SK-N-MC (cell line): Measurements from ENCODE around the gene TPPP3.
"Not testable (repeated sequence)": the region's sequence is repeated elsewhere in the genome, so short reads cannot be mapped to it uniquely, and the experiment has no call there.

ENCODE experiments used
- DNase-seq: peaks from one replicate; pipeline ENCODE4 v3.0.0-alpha.2; 2011; ENCODE audit warnings: low read depth, low spot score
- H3K27ac ChIP-seq: fragments of 200-600 bp; sonication (generic); 2 replicates; pipeline ENCODE4 v1.5.1; 2016; ENCODE audit warnings: mixed run types
- H3K36me3 ChIP-seq: fragments of 200-600 bp; sonication (generic); 2 replicates; pipeline ENCODE4 v1.6.1; 2017; ENCODE audit warnings: antibody characterized with exemption, low read length, mixed read lengths; ENCODE audit not compliant: insufficient read depth
- H3K4me3 ChIP-seq: fragments of 200-600 bp; sonication (generic); 2 replicates; pipeline ENCODE4 v1.5.1; 2016
- H3K9ac ChIP-seq: fragments of 200-600 bp; sonication (generic); 2 replicates; pipeline ENCODE4 v1.8.0; 2017; ENCODE audit warnings: mixed run types, mixed read lengths; ENCODE audit not compliant: insufficient read length
- H3K9me3 ChIP-seq: fragments of 200-600 bp; sonication (generic); 2 replicates; pipeline ENCODE4 v1.6.1; 2017; ENCODE audit warnings: low read depth, mild to moderate bottlenecking, antibody characterized with exemption, low read length, moderate library complexity, mixed read lengths
- EZH2 ChIP-seq: fragments of 200-600 bp; sonication (generic); IDR thresholded peaks from one replicate; pipeline ENCODE4 v1.6.1; 2017; ENCODE audit warnings: antibody characterized with exemption
- FOXP2 ChIP-seq: optimal IDR thresholded peaks from 2 replicates; pipeline ENCODE3; 2011; ENCODE audit warnings: mild to moderate bottlenecking, moderate library complexity; ENCODE audit not compliant: insufficient read depth; ENCODE audit errors: extremely low read length, control extremely low read depth
- POLR2AphosphoS5 ChIP-seq: IDR thresholded peaks from 2 replicates; pipeline ENCODE4 v1.6.1; 2012; ENCODE audit warnings: mild to moderate bottlenecking, low read depth, low read length, borderline replicate concordance

Gene TPPP3

DNA sequence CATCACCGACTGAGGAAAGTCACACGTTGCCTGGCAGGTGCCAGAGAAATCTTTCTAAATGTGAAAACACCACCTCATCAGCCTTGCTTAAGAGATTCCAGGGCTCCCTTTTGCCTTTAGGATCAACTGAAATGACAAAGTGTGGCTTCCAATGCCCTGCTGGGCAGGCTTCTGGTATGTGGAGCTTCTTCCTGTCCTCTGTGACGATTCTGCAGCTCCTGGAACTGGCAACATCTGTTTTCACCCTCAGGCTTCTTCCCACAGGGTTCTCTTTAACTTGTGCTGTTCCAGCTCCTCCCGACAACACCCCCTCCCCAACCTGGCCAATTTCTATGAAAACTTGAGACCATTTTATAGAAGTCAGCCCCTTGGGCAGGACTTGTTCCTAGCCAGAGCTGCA lies 27.7 kb upstream of the TPPP3 start:
- TF ChIP-seq EZH2 = no peak
- no peak for TF ChIP-seq FOXP2
- TF ChIP-seq POLR2AphosphoS5 = no peak
- 0 out of 2 replicates have a peak overlapping the region, but pooled peaks have one; percentile 42 for H3K27ac ChIP-seq

DNA sequence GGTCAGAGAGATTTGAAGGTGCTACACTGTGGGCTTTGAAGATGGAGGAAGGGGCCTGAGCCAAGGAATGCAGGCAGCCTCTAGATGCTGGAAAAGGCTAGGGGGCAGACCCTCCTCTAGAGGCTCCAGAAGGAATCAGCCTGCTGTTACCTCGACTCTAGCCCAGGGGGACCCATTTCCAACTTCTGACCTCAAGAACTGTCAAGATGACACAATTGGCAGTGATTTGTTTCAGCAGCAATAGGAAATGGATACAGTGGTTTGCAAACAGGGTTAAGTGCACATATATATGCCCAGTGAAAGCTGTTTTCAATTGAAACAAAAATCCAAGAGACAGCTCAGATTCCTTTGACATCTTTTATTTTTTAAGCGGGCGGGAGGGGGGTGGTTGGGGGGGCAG lies 26.6 kb upstream of the TPPP3 start:
- no peak overlapping the region for H3K27ac ChIP-seq
- no peak for DNase-seq
- H3K4me3 ChIP-seq = no peak overlapping the region
- TF ChIP-seq FOXP2 = no peak
- no peak for TF ChIP-seq EZH2
- TF ChIP-seq POLR2AphosphoS5 = no peak
- H3K9me3 ChIP-seq = no peaks in the 10 kb centered on the region
- H3K36me3 ChIP-seq = no peaks in the 10 kb centered on the region
- no peak overlapping the region for H3K9ac ChIP-seq

More for the DNA sequence above, 27.7 kb upstream of the TPPP3 start:
- Histone ChIP-seq H3K36me3 (no peaks in the 10 kb centered on the region), H3K9me3 (no peaks in the 10 kb centered on the region), H3K9ac (no peak overlapping the region), H3K4me3 (no peak overlapping the region)
- no peak for DNase-seq

DNA sequence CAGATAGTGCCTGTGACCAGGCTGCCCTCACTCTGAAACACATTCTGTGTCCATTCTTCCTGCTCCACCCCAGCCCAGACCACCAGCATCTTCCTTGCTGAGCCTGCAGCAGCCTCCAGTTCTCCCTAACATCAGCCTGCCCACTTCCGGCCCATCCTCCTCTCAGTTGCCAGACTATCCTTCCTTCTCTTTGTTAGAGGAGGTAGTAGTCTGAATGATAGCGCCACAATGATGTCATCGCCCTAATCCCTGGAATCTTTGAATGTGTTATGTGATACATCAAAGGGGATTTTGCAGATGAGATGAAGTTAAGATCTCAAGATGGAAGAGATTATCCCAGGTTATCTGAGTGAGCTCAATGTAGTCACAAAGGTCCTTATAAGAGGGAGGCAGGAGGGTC lies 26.2 kb upstream of the TPPP3 start:
- no peaks in the 10 kb centered on the region for H3K36me3 ChIP-seq
- no peak overlapping the region for H3K4me3 ChIP-seq
- DNase-seq = no peak
- no peak overlapping the region for H3K27ac ChIP-seq
- no peak overlapping the region for H3K9ac ChIP-seq
- TF ChIP-seq POLR2AphosphoS5 (no peak), FOXP2 (no peak), EZH2 (no peak)
- no peaks in the 10 kb centered on the region for H3K9me3 ChIP-seq

DNA sequence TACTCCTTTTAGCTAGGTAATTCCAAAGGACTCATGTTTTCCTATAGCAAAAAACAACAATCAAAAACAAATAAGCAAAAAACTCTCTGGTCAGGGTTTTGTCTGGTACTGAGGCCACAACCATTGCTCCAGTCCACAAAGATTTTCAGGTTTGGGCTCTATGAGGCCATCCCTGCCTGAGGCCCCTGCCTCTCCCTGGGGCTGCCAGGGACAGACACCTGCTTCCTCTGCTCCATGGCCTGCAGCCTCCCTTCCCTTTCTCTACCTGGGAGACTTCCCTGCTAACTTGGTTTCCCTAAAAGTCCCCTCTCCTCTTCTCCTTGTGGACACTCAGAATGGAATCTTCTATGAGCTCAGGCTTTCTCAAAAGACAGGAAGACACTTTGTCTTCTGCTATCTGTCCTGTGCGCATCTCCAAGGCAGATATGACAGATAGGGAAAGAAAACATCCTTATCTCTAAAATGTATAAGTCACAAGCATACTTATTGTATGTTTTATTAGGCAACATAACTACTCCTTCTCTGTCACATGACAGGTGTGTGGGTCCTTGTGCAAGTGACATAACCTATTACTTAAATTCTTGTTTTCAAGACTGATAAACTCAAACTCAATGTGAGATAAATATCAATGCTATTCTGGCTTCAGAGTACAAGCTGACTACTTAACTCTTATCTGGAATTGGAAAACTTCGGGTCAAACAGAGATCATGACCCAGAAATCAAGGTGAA lies 24.2 kb upstream of the TPPP3 start:
- Histone ChIP-seq H3K9ac (no peak overlapping the region), H3K9me3 (no peaks in the 10 kb centered on the region), H3K36me3 (no peaks in the 10 kb centered on the region), H3K27ac (no peak overlapping the region), H3K4me3 (no peak overlapping the region)
- no peak for DNase-seq
- TF ChIP-seq FOXP2 (no peak), EZH2 (no peak), POLR2AphosphoS5 (no peak)

DNA sequence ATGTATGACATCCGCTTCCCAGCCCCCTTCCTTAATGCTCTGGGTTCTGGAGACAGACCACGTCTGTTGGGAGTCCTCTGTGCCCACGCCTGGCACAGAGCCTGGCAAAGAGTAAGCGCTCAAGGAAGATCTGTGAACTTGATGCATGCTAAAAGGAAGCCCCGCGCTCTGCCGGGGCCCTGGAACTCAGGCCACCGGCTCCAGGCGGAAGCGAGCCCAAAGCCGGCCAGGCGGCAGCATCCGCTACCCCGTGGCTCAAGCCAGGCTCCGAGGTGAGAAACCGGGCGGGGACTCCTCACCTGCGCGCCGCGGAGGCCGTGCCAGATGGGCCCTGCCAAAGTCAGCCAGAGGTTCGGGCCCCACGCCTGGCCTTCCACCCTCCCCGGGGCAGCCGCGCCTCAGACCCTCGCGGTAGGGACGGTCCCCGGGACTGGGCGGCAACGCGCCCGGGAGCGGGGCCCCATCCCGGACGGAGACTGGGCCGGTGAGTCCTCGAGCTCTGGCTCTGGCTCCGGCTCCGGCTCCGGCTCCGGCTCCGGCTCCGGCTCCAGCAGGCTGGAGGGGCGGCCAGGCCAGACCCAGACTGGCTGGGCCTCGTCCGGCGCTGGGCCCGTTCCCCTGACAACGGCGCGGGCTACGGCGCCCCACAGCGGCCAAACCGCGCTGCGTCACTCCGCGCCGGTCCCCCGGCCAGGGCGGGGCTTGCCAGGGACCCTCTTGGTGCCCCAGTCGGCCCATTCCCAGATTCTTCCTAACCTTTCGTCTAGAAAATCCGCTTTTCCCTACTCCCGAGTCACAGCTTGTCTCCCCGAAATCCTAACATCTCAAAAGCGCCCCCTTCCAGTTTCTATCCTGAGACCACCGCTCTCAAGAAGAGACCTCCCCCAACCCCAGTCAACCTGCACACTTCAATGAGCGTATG lies 22.8 kb upstream of the TPPP3 start, which contains the start of gene ZDHHC1:
ZDHHC1 (minus strand) TSS at position 606 of the 922 bp plus-strand sequence. CDS start 8,702 bp downstream, outside the sequence.
- no peak for TF ChIP-seq EZH2
- TF ChIP-seq POLR2AphosphoS5 = no peak
- no peak for TF ChIP-seq FOXP2
- DNase-seq = no peak
- no peak within 1 kb of the TSS for H3K9ac ChIP-seq
- no peak within 1 kb of the TSS for H3K27ac ChIP-seq
- H3K36me3 ChIP-seq = no peaks in the 10 kb centered on the region
- H3K9me3 ChIP-seq = no peaks in the 10 kb centered on the region
- peak within 1 kb of the TSS; percentile 48 for H3K4me3 ChIP-seq

DNA sequence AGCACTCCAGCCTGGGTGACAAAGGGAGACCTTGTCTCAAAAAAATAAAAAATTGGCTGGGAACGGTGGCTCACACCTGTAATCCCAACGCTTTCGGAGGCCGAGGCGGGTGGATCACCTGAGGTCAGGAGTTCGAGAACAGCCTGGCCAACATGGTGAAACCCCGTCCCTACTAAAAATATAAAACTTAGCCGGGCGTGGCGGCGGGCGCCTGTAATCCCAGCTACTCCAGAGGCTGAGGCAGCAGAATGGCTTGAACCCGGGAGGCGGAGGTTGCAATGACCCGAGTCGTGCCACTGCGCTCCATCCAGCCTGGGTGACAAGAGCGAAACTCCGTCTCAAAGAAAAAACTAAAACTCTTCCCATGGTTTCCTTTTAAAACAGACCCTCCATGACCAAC lies 22.1 kb upstream of the TPPP3 start:
- H3K27ac ChIP-seq, DNase-seq, H3K9me3 ChIP-seq, H3K9ac ChIP-seq, H3K36me3 ChIP-seq, H3K4me3 ChIP-seq: not testable (repeated sequence)

DNA sequence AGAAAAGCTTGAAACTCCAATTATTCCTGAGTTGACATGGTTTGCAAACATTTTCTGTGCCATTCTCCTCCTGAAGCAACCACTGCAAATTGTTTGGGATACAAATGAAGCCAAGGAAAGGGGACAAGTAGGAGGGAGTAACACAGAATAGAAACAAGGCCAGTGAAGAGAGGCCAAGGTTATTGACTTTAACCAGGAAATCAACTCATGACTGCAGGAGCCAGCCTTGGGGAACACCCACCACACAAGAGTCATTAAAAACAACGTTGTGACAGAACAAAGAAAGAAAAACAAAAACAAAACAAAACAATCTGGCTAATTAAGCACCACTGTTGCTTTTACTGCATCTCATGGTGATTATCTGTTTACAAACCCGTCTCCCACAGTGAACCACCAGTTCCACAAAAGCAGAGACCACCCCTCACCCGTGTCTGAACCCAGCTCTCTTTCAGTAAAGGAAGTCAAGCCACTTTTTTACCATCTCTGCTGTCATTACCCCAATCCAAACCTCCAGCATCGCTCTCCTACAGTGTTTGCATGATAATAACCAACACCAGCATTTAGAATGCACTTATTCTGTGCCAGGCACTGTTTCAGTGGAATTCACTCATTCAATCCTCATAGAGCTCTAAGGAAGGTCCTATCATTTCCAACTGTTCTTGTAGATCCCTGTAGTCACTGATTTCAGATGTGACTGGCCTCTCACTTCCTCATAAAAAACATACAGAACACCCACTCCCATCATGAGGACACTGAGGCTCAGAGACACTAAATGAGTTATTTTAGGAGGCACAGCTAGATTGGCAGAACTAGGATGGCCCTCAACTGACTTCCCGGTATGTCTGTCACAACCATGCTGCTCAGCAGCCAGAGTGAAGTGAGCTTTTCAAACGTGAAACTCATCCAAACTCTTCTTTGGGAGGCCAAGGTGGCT lies 20.9 kb upstream of the TPPP3 start:
- Histone ChIP-seq H3K4me3 (no peak overlapping the region), H3K9ac (no peak overlapping the region), H3K36me3 (no peaks in the 10 kb centered on the region), H3K27ac (no peak overlapping the region), H3K9me3 (no peaks in the 10 kb centered on the region)
- no peak for DNase-seq
- no peak for TF ChIP-seq POLR2AphosphoS5

DNA sequence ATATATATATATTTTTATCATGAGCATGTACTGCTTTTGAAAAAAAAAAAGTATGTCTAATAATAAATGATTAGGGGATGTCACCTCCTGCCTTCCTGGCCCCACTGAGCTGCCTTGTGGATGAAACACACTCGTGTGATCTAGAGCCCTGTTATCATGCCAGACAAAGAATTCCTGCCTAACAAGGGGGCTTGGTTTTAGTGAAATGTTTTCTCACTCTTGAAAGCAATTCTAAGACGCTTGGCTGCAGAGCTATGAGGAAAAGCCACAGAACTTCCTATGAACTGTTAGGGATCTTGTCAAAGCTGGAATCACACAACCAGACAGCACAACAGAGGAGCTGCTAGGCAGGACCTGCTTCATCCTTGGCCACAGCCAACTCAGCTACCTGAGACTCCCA lies 19.0 kb upstream of the TPPP3 start:
- no peak overlapping the region for H3K27ac ChIP-seq
- H3K4me3 ChIP-seq = no peak overlapping the region
- no peaks in the 10 kb centered on the region for H3K9me3 ChIP-seq
- DNase-seq = no peak
- TF ChIP-seq POLR2AphosphoS5 (no peak), FOXP2 (no peak), EZH2 (no peak)
- H3K9ac ChIP-seq = no peak overlapping the region
- no peaks in the 10 kb centered on the region for H3K36me3 ChIP-seq
